PC-9 (cell line): Measurements from ENCODE around the gene REEP6.

Experiments
- EZH2 ChIP-seq: fragments of 200-600 bp; sonication (generic); IDR thresholded peaks from 2 replicates; pipeline ENCODE4 v1.8.0; 2017; ENCODE audit warnings: antibody characterized with exemption, low read depth
- TF ChIP-seq, protein P1 (sequence below): fragments of 200-600 bp; sonication (generic); conservative IDR thresholded peaks from 2 replicates; pipeline ENCODE4 v1.6.1; 2017; ENCODE audit warnings: mixed run types, antibody characterized with exemption, mild to moderate bottlenecking, moderate library complexity

DNA sequence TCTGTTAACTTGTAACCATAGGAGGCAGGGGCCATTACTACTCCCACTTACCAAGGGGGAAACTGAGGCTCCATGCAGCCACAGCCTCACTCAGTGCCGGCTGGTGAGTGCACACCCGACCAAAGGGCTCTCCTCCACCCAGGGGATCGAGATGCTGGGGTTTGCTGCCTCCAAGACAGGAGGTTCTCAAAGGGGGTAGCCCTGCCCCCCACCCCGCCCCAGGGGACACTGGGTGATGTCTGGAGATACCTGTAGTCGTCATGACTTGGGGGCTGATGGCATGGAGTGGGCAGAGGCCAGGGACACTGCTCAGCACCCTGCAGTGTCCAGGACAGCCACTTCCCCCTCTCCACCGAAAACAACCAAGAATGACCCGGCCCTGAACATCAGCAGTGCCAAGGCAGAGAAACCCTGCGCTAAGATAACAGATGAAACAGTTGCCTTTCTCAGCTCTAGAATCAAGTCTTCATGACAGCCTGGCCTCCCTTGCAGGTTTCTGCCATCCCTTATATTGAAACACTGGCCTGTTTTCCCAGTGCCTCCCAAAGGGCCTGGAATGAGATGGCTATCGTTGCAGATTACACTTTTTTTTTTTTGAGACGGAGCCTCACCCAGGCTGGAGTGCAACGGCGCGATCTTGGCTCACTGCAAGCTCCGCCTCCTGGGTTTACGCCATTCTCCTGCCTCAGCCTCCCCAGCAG, 3.3 kb downstream of the REEP6 start:
- TF ChIP-seq EZH2: no peak
- TF ChIP-seq, protein P1, sequence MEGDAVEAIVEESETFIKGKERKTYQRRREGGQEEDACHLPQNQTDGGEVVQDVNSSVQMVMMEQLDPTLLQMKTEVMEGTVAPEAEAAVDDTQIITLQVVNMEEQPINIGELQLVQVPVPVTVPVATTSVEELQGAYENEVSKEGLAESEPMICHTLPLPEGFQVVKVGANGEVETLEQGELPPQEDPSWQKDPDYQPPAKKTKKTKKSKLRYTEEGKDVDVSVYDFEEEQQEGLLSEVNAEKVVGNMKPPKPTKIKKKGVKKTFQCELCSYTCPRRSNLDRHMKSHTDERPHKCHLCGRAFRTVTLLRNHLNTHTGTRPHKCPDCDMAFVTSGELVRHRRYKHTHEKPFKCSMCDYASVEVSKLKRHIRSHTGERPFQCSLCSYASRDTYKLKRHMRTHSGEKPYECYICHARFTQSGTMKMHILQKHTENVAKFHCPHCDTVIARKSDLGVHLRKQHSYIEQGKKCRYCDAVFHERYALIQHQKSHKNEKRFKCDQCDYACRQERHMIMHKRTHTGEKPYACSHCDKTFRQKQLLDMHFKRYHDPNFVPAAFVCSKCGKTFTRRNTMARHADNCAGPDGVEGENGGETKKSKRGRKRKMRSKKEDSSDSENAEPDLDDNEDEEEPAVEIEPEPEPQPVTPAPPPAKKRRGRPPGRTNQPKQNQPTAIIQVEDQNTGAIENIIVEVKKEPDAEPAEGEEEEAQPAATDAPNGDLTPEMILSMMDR: no peak
